Peyer's patch (tissue), 4 donors: ENCODE results near the gene RFTN1.

Experiments used
- CTCF ChIP-seq, 6 experiments: fragments of 450-650 bp in 4 of 6; fragments of 200-600 bp in 2 of 6; sonication (generic) in 1 of 6; IDR thresholded peaks; one replicate each; pipeline ENCODE4 v1.5.1; 2017 to 2019; ENCODE audit warnings: antibody characterized with exemption in 6 of 6, mild to moderate bottlenecking in 3 of 6, moderate library complexity in 1 of 6
- POLR2A ChIP-seq, 2 donors: fragments of 450-650 bp; IDR thresholded peaks; one replicate each; pipeline ENCODE4 v1.5.1; 2017; ENCODE audit warnings: antibody characterized with exemption in 2 of 2, mild to moderate bottlenecking in 2 of 2, moderate library complexity in 2 of 2

- no peak for TF ChIP-seq CTCF (IDR thresholded peaks at IDR 0.05)
- TF ChIP-seq POLR2A (IDR thresholded peaks at IDR 0.05) = no peak
These were observed 114.0 kb downstream of the RFTN1 start for GRCh38 chr3:16399473-16399872.
